Mononuclear cell (primary cell): ENCODE results near the gene EIPR1. TPM values are rescaled to one million over a fixed set of nuclear protein-coding genes. Genes with fewer than 3 reads are reported as not detected.

Experiments used
- H3K27me3 ChIP-seq: 2 replicates; pipeline ENCODE4 v1.6.0; 2011; ENCODE audit warnings: low read length, control low read depth; ENCODE audit not compliant: insufficient read depth
- H3K4me1 ChIP-seq: 2 replicates; pipeline ENCODE4 v1.5.1; 2011; ENCODE audit warnings: mild to moderate bottlenecking, low read length, control low read depth; ENCODE audit not compliant: insufficient read depth
- H3K4me3 ChIP-seq: 2 replicates; pipeline ENCODE4 v1.5.1; 2011; ENCODE audit warnings: mild to moderate bottlenecking, low read length, moderate library complexity
- H3K9me3 ChIP-seq: 2 replicates; pipeline ENCODE4 v1.5.1; 2011; ENCODE audit warnings: low read depth, mild to moderate bottlenecking, control low read depth, low read length
- total RNA-seq: library from RNA; depleted of rRNA; stranded (reverse); fragments of >200 nt; gene quantifications from one replicate; pipeline ENCODE4 v1.2.3, GENCODE V29; 2012

EIPR1 gene
- total RNA-seq, 1 donor: 10.0 TPM

DNA sequence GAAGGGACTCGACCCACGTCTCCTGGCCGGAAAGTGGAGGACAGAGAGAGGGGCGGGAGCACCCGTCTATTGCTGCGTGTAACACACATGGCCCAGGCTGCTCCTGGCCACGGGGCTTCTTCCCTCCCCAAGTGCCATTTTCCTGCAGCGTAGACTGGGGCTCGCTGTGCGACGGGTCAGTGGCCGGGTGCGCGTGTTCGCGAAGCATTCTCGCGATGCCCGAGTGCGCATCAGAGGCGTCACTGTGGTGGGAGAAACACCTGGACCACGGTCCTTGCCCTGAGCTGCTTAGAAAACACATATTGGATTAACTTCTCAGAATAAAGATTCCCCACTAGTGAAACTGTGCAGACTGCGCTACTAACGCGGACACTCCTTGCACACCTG, 200.8 kb downstream of the EIPR1 start:
- Histone ChIP-seq H3K4me1 (no peaks in the 10 kb centered on the region), H3K9me3 (no peaks in the 10 kb centered on the region), H3K4me3 (no peak overlapping the region), H3K27me3 (no peaks in the 10 kb centered on the region)

DNA sequence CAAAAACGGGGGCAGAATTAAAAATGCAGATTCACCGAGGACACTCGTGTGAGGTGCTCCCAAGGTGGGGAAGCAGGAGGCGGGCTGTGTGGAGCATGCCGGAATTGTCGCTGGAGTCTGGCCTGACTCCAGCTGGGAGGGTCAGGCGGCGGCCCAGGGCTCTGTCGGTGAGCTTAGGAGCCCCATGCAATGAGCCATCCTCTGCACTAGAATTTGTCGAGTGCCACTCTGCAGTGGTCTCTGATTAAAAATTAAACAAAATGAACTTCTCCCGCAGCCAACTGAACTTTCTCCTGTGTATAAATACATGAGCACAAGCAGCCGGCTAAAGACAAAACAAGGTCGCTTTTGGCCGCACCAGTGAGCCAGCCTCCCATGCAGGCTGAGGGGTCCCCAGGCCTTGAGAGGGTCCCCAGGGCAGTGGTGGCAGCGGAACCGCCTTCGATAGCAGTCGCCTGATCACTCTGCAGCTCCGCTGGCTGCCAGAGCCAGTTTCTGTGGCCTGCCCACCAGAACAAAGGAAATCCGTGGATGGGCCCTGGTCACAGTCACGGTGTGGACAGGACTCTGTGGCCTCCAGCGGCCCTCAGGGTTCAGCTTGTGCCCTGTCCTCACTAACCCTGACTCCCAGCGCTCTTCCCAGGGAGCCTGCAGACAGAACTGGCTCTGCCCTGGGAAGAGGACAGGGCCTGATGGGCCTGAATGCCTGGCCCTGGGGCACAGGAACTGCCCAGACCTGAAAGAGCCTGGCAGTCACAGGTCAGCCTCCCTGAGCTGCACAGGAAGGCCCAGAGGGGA, 201.3 kb downstream of the EIPR1 start:
- Histone ChIP-seq H3K4me1 (no peaks in the 10 kb centered on the region), H3K9me3 (no peaks in the 10 kb centered on the region), H3K27me3 (no peaks in the 10 kb centered on the region), H3K4me3 (no peak overlapping the region)

DNA sequence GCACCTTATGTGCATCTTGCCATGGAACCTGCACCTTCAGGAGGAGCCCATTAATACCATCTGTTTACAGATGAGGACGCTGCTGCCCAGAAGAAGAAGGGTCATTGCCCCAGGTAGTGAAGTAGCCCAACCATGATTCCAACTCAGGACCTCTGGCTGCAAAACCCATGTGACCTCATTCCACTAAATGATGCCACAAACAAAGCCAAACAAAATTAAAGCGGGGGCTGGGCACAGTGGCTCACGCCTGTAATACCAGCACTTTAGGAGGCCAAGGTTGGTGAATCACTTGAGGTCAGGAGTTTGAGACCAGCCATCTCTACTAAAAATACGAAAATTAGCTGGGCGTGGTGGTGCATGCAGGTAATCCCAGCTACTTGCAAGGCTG, 202.1 kb downstream of the EIPR1 start:
- Histone ChIP-seq H3K4me3 (no peak overlapping the region), H3K4me1 (no peaks in the 10 kb centered on the region), H3K9me3 (no peaks in the 10 kb centered on the region), H3K27me3 (no peaks in the 10 kb centered on the region)

DNA sequence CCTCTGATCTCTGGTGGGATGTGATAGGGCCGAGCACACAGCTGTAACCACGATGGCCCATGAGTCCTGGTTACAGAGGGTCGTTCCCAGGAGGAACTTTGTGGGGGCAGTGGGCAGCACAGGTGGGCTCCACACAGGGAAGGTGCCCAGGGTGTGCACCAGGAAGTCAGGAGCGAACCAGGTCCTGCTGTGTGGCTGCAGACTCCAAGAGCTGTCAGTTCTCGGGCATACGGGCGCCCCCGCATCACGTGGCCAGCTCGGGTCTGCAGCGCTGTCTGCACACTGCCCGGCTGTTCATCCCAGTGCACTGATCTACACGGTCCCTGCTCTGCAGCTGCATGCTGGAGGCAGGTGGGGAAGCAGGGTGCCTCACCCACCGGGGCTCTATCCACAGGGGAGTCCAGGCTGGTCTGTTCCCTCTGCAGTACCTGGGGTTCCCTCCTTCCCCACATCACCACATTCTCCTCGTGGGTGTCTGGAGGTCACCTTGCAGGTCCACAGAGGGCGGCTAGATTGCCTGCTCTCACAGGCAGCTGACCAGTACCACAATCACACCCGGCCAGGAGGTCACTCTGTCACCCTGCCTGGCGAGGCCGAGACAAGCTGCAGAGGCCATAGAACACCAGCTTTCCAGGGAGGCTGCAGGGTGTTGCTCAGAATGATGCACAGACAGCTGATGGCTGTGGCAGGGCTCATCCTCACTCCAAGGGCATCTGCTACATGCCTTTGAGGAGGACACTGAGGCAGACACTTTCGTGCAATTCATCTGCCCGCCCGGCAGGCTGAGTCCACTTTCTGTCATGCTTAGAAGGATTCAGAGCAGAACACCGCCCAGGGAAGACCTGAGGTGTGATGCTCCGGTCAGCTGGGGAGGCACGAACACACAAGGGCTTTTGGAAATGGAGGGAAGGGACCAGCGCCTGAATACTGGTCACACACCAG, 202.7 kb downstream of the EIPR1 start:
- Histone ChIP-seq H3K27me3 (no peaks in the 10 kb centered on the region), H3K9me3 (no peaks in the 10 kb centered on the region), H3K4me1 (no peaks in the 10 kb centered on the region), H3K4me3 (no peak overlapping the region)

DNA sequence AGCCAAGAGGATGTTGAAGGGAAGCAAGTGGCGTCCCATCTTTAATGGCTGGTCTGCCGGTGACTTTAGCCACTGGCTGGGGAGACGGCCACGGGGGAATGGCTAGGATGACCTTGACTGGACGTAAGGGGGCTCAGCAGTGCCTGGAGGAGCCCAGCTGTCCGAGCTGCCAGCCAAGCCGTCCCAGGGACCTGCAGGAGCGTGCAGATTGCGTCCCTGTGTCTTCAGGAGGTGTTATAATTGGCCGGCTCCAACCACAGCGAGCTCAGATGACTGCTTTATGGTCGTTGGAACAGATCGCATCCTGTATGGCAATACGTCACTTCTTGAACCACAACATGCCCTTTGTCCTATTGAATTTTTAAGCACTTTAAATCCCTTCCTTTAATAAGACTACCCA, 204.6 kb downstream of the EIPR1 start:
- Histone ChIP-seq H3K9me3 (no peaks in the 10 kb centered on the region), H3K4me3 (no peak overlapping the region), H3K27me3 (no peaks in the 10 kb centered on the region), H3K4me1 (no peaks in the 10 kb centered on the region)

DNA sequence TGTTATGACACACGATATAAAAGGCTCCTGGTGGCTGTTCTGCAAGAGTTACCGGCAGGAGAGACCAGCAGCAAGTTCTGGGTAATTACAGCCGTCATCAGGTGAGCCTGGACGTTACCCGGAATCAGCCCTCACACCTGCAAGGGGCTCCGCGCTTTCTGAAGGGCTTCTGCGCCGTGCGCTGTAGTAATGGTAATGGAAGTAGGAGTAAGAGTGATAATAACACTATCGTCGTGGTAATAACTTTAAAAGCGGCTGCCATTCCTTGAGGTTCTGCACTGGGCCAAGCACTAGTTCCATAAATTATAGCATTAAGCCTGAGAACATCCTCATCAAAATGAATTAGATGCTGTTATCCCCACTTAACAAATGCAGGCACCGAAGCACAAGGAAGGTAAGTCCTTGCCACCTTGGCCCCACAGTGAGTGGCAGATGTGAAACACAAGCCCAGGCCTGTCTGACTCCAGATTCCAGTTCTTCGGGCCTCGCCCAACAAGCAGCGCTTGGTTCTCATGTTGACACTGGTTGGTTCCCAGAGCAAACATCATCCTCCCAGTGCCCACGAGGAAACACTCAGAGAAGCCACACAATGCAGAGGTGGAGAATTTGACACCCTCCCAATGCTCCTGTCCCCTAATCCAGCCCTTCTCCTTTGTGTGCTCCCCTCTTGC, 205.2 kb downstream of the EIPR1 start:
- H3K4me1 ChIP-seq: no peaks in the 10 kb centered on the region
- H3K9me3 ChIP-seq: no peaks in the 10 kb centered on the region
- H3K4me3 ChIP-seq: no peak overlapping the region
- no peaks in the 10 kb centered on the region for H3K27me3 ChIP-seq

DNA sequence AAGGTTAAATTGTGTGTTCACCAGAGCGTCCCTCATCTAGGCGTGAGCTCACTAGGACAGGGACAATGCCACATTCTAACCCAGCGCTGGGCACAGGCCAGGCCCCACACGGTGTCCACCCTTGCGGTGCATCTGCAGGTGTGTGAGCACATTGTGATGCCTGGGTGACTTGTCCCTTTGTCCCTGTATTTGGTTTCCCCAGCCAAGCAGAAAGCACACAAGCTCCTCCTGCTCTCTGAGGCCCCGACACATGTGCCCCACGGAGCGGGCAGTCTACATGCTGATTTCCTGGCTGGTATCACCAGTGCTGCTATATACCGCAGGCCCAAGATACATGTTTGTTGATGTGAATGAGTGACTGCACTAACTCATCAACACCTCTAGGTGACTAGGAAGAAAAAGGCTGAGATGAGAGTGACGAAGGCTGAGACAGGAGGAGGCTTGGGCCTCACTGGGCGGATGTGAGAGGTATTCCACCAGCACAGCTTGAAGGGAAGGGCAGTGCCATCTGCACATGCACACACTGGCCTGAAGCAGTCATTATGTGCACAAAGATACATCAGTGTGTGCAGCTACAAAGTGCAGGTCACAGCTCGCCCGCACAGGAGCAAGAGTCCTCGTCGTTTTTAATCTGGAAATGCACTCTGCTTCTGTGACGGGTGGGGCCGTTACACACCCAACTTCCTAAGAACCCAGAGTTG, 205.9 kb downstream of the EIPR1 start:
- Histone ChIP-seq H3K27me3 (no peaks in the 10 kb centered on the region), H3K9me3 (no peaks in the 10 kb centered on the region), H3K4me3 (no peak overlapping the region), H3K4me1 (no peaks in the 10 kb centered on the region)

DNA sequence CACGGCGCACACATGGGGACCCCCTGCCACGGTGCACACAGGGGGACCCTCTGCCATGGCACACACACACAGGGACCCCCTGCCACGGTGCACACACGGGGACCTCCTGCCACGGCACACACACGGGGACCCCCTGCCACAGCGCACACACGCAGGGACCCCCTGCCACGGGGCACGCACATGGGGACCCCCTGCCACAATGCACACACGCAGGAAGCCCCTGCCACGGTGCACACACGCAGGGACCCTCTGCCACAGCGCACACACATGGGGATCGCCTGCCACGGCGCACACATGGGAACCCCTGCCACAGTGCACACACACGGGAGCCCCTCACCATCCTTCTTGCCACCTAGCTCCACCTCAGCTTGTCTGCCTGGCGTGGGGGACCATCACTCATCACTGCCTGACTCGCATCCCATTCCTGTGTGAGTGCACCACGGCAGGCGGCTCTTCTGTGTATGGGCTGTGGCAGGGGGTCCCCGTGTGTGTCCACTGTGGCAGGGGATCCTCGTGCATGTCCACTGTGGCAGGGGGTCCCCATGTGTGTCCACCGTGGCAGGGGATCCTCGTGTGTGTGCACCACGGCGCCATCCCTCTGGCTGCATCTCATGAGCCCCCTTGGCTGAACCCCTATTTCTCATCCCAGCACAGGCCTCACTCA, 206.7 kb downstream of the EIPR1 start:
- no peaks in the 10 kb centered on the region for H3K27me3 ChIP-seq
- no peak overlapping the region for H3K4me3 ChIP-seq
- no peaks in the 10 kb centered on the region for H3K4me1 ChIP-seq
- H3K9me3 ChIP-seq: no peaks in the 10 kb centered on the region

DNA sequence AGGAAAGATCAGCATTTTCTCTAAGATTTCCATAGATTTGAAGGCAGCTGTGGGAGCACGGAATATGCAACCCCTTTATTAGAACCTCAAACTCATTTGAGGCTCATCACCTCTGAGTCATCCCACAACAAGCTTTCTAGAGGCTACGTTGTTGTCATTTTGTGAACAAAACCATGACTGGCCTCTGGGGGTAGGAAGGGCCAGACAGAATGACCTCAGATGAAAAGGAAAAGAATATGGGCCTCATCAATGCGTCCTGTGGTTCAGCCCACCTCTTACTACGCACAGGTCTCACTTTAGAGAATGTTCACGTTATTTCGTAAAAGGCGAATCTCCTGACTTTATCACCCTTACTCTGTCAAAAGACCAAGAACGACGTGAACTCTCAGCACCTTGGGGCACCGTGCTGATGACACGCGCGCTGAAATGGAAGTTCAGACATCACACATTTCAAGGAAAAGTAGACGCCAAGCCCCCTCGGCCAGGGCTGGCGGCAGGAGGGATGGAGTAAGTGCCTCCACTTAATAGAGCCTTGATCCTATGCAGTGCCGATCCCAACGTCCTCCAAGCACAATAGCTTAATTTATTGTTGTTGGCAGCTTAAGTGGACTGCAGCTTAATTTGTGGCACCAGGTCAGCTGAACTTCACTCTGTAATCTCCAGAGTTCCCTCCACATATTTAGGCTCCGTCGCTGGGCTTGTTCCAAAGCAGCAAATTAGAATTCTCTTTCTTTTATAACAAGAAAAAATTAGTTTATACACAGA, 208.3 kb downstream of the EIPR1 start:
- H3K27me3 ChIP-seq: no peaks in the 10 kb centered on the region
- H3K4me1 ChIP-seq: no peaks in the 10 kb centered on the region
- no peak overlapping the region for H3K4me3 ChIP-seq
- peaks cover 4% of the 10 kb centered on the region for H3K9me3 ChIP-seq

DNA sequence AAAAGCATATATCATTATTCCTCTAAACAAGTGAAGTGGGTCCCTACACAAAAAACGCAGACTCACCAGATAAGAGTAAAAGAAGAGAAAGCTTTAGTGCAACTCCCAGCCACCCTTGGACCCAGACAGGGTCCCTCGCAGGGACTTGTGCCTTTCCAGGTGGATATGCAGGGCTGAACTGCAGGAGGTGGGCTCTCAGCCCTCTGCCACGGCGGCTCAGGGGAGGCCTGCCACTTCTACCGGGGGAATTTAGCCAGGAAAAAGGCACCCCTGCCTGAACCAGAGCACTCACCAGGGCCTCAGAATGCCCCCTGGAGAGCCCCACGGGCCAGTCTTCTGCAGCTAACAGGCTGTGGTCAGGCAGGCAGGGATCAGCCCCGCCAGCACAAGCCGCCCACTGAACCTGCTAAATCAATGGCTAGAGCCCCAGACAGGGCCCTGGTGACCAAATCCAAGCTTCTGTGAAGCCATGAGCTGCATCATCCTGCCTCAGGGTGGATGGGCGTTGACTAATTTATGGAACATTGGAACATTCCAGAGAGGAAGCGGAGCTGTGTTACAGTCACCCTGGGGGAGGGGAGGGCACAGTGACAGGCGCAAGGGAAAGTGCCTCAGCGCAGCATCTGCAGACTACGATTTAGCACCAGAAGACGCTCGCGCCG, 209.3 kb downstream of the EIPR1 start:
- H3K4me1 ChIP-seq: no peaks in the 10 kb centered on the region
- no peaks in the 10 kb centered on the region for H3K27me3 ChIP-seq
- H3K9me3 ChIP-seq: peaks cover 11% of the 10 kb centered on the region
- no peak overlapping the region for H3K4me3 ChIP-seq

DNA sequence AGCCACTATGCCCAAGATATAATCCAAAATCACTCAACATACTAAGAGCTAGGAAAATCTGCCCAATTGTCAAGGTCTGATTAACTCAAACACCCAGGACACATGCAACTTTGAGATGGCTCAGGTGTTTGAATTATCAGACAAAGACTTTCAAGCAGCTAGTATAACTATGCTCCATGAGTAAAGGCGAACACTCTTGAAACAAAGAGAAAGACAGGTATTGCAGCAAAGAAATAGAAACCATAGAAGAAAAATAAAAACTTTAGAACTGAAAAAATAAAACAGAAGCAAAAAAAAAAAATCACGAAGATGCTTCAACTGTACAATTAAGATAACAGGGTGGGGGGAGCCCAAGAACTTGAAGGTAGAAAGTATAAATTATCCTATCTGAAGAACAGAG, 214.2 kb downstream of the EIPR1 start:
- Histone ChIP-seq H3K4me3 (no peak overlapping the region), H3K4me1 (no peaks in the 10 kb centered on the region), H3K27me3 (no peaks in the 10 kb centered on the region), H3K9me3 (peaks cover 11% of the 10 kb centered on the region)

DNA sequence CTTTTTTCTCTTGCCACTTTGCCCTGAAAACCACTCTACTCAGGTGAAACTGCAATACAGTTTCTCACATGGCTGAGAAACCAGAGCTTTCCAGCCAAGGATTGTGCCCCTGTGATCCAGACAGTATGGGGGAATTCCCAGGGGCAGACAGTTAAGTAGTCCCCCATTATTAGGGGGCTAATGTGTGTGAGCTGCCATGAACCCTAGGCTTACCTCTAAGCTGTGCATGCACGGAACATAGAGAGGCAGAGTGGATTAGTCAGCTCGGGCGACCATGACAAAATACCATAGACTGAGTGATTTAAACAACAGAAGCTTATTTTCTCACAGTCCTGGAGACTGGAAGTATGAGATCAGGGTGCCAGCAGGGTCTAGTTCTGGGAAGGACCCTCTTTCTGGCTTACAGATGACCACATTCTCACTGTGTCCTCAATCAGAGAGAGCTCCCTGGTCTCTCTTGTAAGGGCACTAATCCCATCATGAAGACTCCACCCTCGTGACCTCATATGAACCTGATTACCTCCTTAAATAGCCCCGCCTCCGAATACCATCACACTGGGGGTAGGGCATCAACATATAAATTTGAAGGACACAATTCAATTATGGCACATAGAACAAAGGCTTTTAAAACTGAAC, 215.1 kb downstream of the EIPR1 start:
- peaks cover 11% of the 10 kb centered on the region for H3K9me3 ChIP-seq
- H3K4me3 ChIP-seq: no peak overlapping the region
- H3K27me3 ChIP-seq: no peaks in the 10 kb centered on the region
- H3K4me1 ChIP-seq: no peaks in the 10 kb centered on the region

DNA sequence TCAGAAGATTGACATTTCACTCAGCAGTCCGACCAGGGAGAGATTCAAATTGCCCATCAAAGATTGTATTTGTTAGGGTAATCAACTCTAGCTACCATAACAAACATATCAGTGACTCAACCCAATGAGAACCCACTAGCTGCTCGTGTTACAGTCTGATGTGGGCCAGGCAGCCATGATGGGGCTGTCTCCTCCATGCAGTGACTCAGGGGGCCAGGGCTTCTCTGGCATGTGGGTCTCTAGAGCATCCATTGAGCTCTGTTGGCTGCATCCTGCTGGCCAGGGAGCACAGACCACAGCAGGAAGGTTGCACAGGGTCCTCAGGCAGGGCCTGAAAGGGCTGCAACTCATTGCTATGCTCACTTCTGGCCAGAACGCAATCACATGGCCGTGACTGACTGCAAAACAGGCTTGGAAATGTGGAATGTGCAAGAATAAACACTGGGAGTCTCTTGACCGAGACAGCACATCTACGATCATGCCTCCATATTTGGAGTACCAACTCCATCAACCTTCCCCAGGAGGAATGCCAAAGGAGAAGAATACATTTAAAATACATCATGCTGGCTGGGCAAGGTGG, 216.8 kb downstream of the EIPR1 start:
- Histone ChIP-seq H3K4me3 (no peak overlapping the region), H3K4me1 (no peaks in the 10 kb centered on the region), H3K27me3 (no peaks in the 10 kb centered on the region), H3K9me3 (peaks cover 11% of the 10 kb centered on the region)
